GM18508 (cell line): ENCODE data around the gene VPS33B.
"Not testable (repeated sequence)": the region's sequence is repeated elsewhere in the genome, so short reads cannot be mapped to it uniquely, and the experiment has no call there.

Source experiments
- ATAC-seq: cut with Tn5 transposase; IDR thresholded peaks from one replicate; pipeline ENCODE4 v1.9.1; 2021; ENCODE audit warnings: moderate number of reproducible peaks; ENCODE audit not compliant: insufficient read depth, unreplicated experiment

The VPS33B gene

GRCh38 chr15:91022075-91022831, at the start of gene VPS33B:
Gene VPS33B, minus strand, starts transcription at chr15:91022594. Its CDS starts 345 bp downstream, at chr15:91022249.
- ATAC-seq: no peak

GRCh38 chr15:91072161-91072560, 49.8 kb upstream of the VPS33B start:
- no peak for ATAC-seq

- no peak for ATAC-seq
These were observed 48.5 kb upstream of the VPS33B start for GRCh38 chr15:91070872-91071271.

- ATAC-seq: no peak
These were observed 46.6 kb upstream of the VPS33B start for GRCh38 chr15:91068966-91069365.

- no peak for ATAC-seq
These were observed 46.0 kb upstream of the VPS33B start for GRCh38 chr15:91068436-91068835.

GRCh38 chr15:91067036-91067435, 44.6 kb upstream of the VPS33B start:
- ATAC-seq: no peak

GRCh38 chr15:91065505-91065904, 43.1 kb upstream of the VPS33B start:
- no peak for ATAC-seq

- ATAC-seq: no peak
These were observed 39.6 kb upstream of the VPS33B start for GRCh38 chr15:91061997-91062396.

- ATAC-seq: no peak
These were observed 38.8 kb upstream of the VPS33B start for GRCh38 chr15:91061230-91061629.

- no peak for ATAC-seq
These were observed 33.3 kb upstream of the VPS33B start for GRCh38 chr15:91055548-91056331.

GRCh38 chr15:91054816-91055215, 32.4 kb upstream of the VPS33B start:
- no peak for ATAC-seq

- no peak for ATAC-seq
These were observed 28.9 kb upstream of the VPS33B start for GRCh38 chr15:91051248-91051647.

- no peak for ATAC-seq
These were observed 27.7 kb upstream of the VPS33B start for GRCh38 chr15:91050128-91050455.

GRCh38 chr15:91049378-91050127, 27.2 kb upstream of the VPS33B start:
- no peak for ATAC-seq

- no peak for ATAC-seq
These were observed 25.3 kb upstream of the VPS33B start for GRCh38 chr15:91047545-91048199.

- not testable (repeated sequence) for ATAC-seq
These were observed 23.7 kb upstream of the VPS33B start for GRCh38 chr15:91046056-91046455.

- ATAC-seq: no peak
These were observed 22.7 kb upstream of the VPS33B start for GRCh38 chr15:91045065-91045464.

- no peak for ATAC-seq
These were observed 20.9 kb upstream of the VPS33B start for GRCh38 chr15:91043202-91043874.

- ATAC-seq: no peak
These were observed 18.5 kb upstream of the VPS33B start for GRCh38 chr15:91040856-91041255.

GRCh38 chr15:91039996-91040395, 17.6 kb upstream of the VPS33B start:
- ATAC-seq: no peak
